Gastrocnemius medialis (tissue), 4 donors: ENCODE results near the gene PPM1L. TPM values are rescaled to one million over a fixed set of nuclear protein-coding genes. Genes with fewer than 3 reads are reported as not detected.
"Not testable (repeated sequence)": the region's sequence is repeated elsewhere in the genome, so short reads cannot be mapped to it uniquely, and the experiment has no call there.

Source experiments
- ATAC-seq, 2 donors: fragments of 150-250 bp; one replicate each; pipeline ENCODE4 v1.9.1; 2016
- DNase-seq, 2 donors: peaks; one replicate each; pipeline ENCODE4 v3.0.0-alpha.2; 2019
- H3K27ac ChIP-seq, 4 donors: fragments of 200-600 bp; sonication (generic); 1 replicate in 1 of 4; 2 replicates in 3 of 4; pipeline ENCODE4 v1.5.1; 2016 to 2018; ENCODE audit warnings: mild to moderate bottlenecking in 2 of 4, moderate library complexity in 1 of 4
- H3K27me3 ChIP-seq, 3 donors: fragments of 200-600 bp; sonication (generic) in 2 of 3; 1 replicate in 1 of 3; 2 replicates in 2 of 3; pipeline versions ENCODE4 v1.5.1 to v1.6.0; 2016 to 2019; ENCODE audit warnings: mild to moderate bottlenecking in 1 of 3, moderate library complexity in 1 of 3
- H3K36me3 ChIP-seq, 2 donors: fragments of 200-600 bp; sonication (generic) in 1 of 2; one replicate each; pipeline ENCODE4 v1.5.1; 2017 to 2018
- H3K4me1 ChIP-seq, 2 donors: fragments of 200-600 bp; sonication (generic) in 1 of 2; one replicate each; pipeline ENCODE4 v1.5.1; 2016 to 2017; ENCODE audit warnings: mild to moderate bottlenecking in 2 of 2
- H3K4me3 ChIP-seq, 4 donors: fragments of 200-600 bp; sonication (generic) in 3 of 4; 1 replicate in 1 of 4; 2 replicates in 3 of 4; pipeline ENCODE4 v1.5.1; 2016 to 2019; ENCODE audit warnings: mild to moderate bottlenecking in 2 of 4
- H3K9me3 ChIP-seq, 3 donors: fragments of 200-600 bp; sonication (generic) in 2 of 3; 1 replicate in 1 of 3; 2 replicates in 2 of 3; pipeline ENCODE4 v1.5.1; 2016 to 2019
- CTCF ChIP-seq, 5 experiments: fragments of 450-650 bp in 3 of 5; fragments of 200-600 bp in 2 of 5; sonication (generic) in 2 of 5; IDR thresholded peaks in 4 of 5; conservative IDR thresholded peaks in 1 of 5; 1 replicate in 4 of 5; 2 replicates in 1 of 5; pipeline ENCODE4 v1.5.1; 2016 to 2019; ENCODE audit warnings: antibody characterized with exemption in 5 of 5, mild to moderate bottlenecking in 3 of 5, moderate library complexity in 3 of 5
- POLR2A ChIP-seq, 2 donors: fragments of 450-650 bp; IDR thresholded peaks; one replicate each; pipeline ENCODE4 v1.6.1; 2017; ENCODE audit warnings: antibody characterized with exemption in 2 of 2, mild to moderate bottlenecking in 2 of 2, moderate library complexity in 2 of 2
- in situ Hi-C, 4 donors: fragments of 200-750 bp; cut with MboI; loops; one replicate each; pipeline versions ENCODE4 v1.15.0 to v1.8.0; 2017; ENCODE audit warnings: low sequenced_read_pairs in 4 of 4
- intact Hi-C: fragments of 100-400 bp; cut with DNase I; formaldehyde crosslinking; loops from one replicate; pipeline ENCODE4 v1.15.1; 2023; ENCODE audit warnings: low total_unique reads
- total RNA-seq, 4 donors: library from RNA; depleted of rRNA; stranded (reverse); fragments of >200 nt; gene quantifications; one replicate each; pipeline versions ENCODE4 v1.1.0 to v1.2.3, GENCODE V29; 2016

PPM1L gene
- total RNA-seq, 4 donors from 2014 or later, result 85.0 to 243 (median 122) TPM

- H3K36me3 ChIP-seq, result no peaks in the 10 kb centered on the region
- ATAC-seq (peak; percentile 46 to 55), DNase-seq (no peak)
- no peaks in the 10 kb centered on the region for H3K27me3 ChIP-seq
- TF ChIP-seq CTCF (IDR thresholded peaks at IDR 0.05 in 4 of 5, conservative IDR thresholded peaks at IDR 0.05 in 1 of 5) (no peak), POLR2A (IDR thresholded peaks at IDR 0.05) (no peak)
- H3K9me3 ChIP-seq, result no peaks in the 10 kb centered on the region
- peaks cover 0 to 7% of the 10 kb centered on the region in 2 donors for H3K4me1 ChIP-seq
- H3K27ac ChIP-seq, result no peak overlapping the region
- no peak overlapping the region for H3K4me3 ChIP-seq
- intact Hi-C loops, result no loop called here
- in situ Hi-C loops, result no loop called here
Observed at GRCh38 chr3:160992712-160993111, 236.7 kb downstream of the PPM1L start.

- no peak for TF ChIP-seq CTCF (IDR thresholded peaks at IDR 0.05 in 4 of 5, conservative IDR thresholded peaks at IDR 0.05 in 1 of 5)
- no peak for TF ChIP-seq POLR2A (IDR thresholded peaks at IDR 0.05)
- Histone ChIP-seq H3K36me3 (no peaks in the 10 kb centered on the region), H3K4me1 (peaks cover 0 to 7% of the 10 kb centered on the region in 2 donors), H3K27me3 (no peaks in the 10 kb centered on the region), H3K4me3 (no peak overlapping the region), H3K9me3 (no peaks in the 10 kb centered on the region), H3K27ac (no peak overlapping the region)
- DNase-seq (no peak), ATAC-seq (no peak)
- in situ Hi-C loops, result no loop called here
- intact Hi-C loops, result no loop called here
Observed at GRCh38 chr3:160996811-160997210, 240.8 kb downstream of the PPM1L start.

GRCh38 chr3:160998581-160998980, 242.6 kb downstream of the PPM1L start:
- no peak overlapping the region for H3K4me3 ChIP-seq
- H3K9me3 ChIP-seq, result no peaks in the 10 kb centered on the region
- no peak for ATAC-seq
- no peak overlapping the region for H3K27ac ChIP-seq
- in situ Hi-C loops (no loop called here), intact Hi-C loops (no loop called here)
- H3K36me3 ChIP-seq, result no peaks in the 10 kb centered on the region
- no peak for DNase-seq
- TF ChIP-seq POLR2A (IDR thresholded peaks at IDR 0.05) (no peak), CTCF (IDR thresholded peaks at IDR 0.05 in 4 of 5, conservative IDR thresholded peaks at IDR 0.05 in 1 of 5) (no peak)
- no peaks in the 10 kb centered on the region for H3K27me3 ChIP-seq
- H3K4me1 ChIP-seq, result no peaks in the 10 kb centered on the region

GRCh38 chr3:160999274-160999673, 243.2 kb downstream of the PPM1L start:
- in situ Hi-C loops, result no loop called here
- TF ChIP-seq POLR2A (IDR thresholded peaks at IDR 0.05), result no peak
- TF ChIP-seq CTCF (IDR thresholded peaks at IDR 0.05 in 4 of 5, conservative IDR thresholded peaks at IDR 0.05 in 1 of 5), result no peak
- intact Hi-C loops, result no loop called here

DNA sequence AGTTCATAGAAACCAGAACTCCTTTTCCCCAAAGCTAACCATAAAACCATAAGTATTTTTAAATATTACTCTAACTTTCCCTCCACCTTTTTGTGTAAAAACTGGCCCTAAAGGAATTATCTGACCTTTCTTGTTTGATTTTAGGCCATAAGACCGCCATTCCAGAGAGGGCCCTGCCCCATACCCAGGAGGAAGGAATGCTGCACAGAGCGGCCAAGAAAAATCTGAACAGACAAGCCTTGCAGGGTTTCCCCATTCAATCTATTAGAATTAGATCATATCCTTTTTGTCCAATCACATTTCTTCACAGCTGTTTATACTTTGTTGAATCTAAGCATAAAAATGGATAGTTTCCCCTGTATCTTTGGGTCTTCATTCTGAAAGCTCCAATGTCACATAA, 252.1 kb downstream of the PPM1L start:
- no peak for TF ChIP-seq CTCF (IDR thresholded peaks at IDR 0.05 in 4 of 5, conservative IDR thresholded peaks at IDR 0.05 in 1 of 5)
- no peak for TF ChIP-seq POLR2A (IDR thresholded peaks at IDR 0.05)
- intact Hi-C loops (no loop called here), in situ Hi-C loops (no loop called here)
- Histone ChIP-seq H3K36me3 (no peaks in the 10 kb centered on the region), H3K27ac (no peak overlapping the region), H3K4me1 (no peaks in the 10 kb centered on the region), H3K27me3 (no peaks in the 10 kb centered on the region), H3K9me3 (no peaks in the 10 kb centered on the region), H3K4me3 (no peak overlapping the region)
- DNase-seq (no peak), ATAC-seq (no peak)

More at GRCh38 chr3:160999274-160999673, 243.2 kb downstream of the PPM1L start:
- H3K9me3 ChIP-seq, result no peaks in the 10 kb centered on the region
- H3K4me3 ChIP-seq, result no peak overlapping the region
- no peak for ATAC-seq
- H3K36me3 ChIP-seq, result no peaks in the 10 kb centered on the region
- no peaks in the 10 kb centered on the region for H3K27me3 ChIP-seq
- H3K4me1 ChIP-seq, result no peaks in the 10 kb centered on the region
- no peak for DNase-seq
- no peak overlapping the region for H3K27ac ChIP-seq

GRCh38 chr3:161010151-161010550, 254.1 kb downstream of the PPM1L start:
- H3K9me3 ChIP-seq, DNase-seq, H3K4me1 ChIP-seq, H3K36me3 ChIP-seq, ATAC-seq, intact Hi-C loops, H3K27me3 ChIP-seq, in situ Hi-C loops, H3K27ac ChIP-seq, H3K4me3 ChIP-seq: not testable (repeated sequence)
